Liver (tissue), 9 donors: ENCODE data around the gene KIF26B. TPM values are rescaled to one million over a fixed set of nuclear protein-coding genes. Genes with fewer than 3 reads are reported as not detected.

ENCODE experiments used
- DNase-seq: peaks from one replicate; pipeline ENCODE4 v3.0.0-alpha.2; 2017; ENCODE audit warnings: low spot score
- H3K27ac ChIP-seq, 2 donors: one replicate each; pipeline ENCODE4 v1.7.0; 2013; ENCODE audit warnings: inconsistent platforms in 2 of 2, low read length in 2 of 2, control low read depth in 1 of 2, low read depth in 1 of 2, mild to moderate bottlenecking in 1 of 2
- H3K27me3 ChIP-seq, 4 donors: one replicate each; pipeline versions ENCODE4 v1.6.1 to v1.7.0; 2013; ENCODE audit warnings: low read length in 3 of 4, inconsistent platforms in 1 of 4, mild to moderate bottlenecking in 1 of 4, moderate library complexity in 1 of 4; ENCODE audit not compliant: control insufficient read depth in 4 of 4, insufficient read depth in 4 of 4
- H3K36me3 ChIP-seq, 4 donors: one replicate each; pipeline versions ENCODE4 v1.6.1 to v1.7.0; 2013; ENCODE audit warnings: low read length in 3 of 4, mild to moderate bottlenecking in 3 of 4, low read depth in 1 of 4, moderate library complexity in 1 of 4; ENCODE audit not compliant: control insufficient read depth in 4 of 4, insufficient read depth in 3 of 4
- H3K4me1 ChIP-seq, 4 donors: one replicate each; pipeline versions ENCODE4 v1.6.1 to v1.7.0; 2013; ENCODE audit warnings: low read length in 3 of 4, mild to moderate bottlenecking in 3 of 4, moderate library complexity in 1 of 4; ENCODE audit not compliant: control insufficient read depth in 4 of 4, insufficient read depth in 4 of 4
- H3K4me3 ChIP-seq, 3 donors: one replicate each; pipeline versions ENCODE4 v1.6.1 to v1.7.0; 2013; ENCODE audit warnings: low read length in 3 of 3, control low read depth in 1 of 3, low read depth in 1 of 3, mild to moderate bottlenecking in 1 of 3
- H3K9ac ChIP-seq, 2 donors: one replicate each; pipeline ENCODE4 v1.7.0; 2013; ENCODE audit warnings: low read length in 2 of 2, mild to moderate bottlenecking in 2 of 2, moderate library complexity in 2 of 2, control low read depth in 1 of 2, low read depth in 1 of 2
- H3K9me3 ChIP-seq, 4 donors: one replicate each; pipeline versions ENCODE4 v1.6.1 to v1.7.0; 2013; ENCODE audit warnings: low read length in 3 of 4; ENCODE audit not compliant: control insufficient read depth in 4 of 4
- ATF3 ChIP-seq: IDR thresholded peaks from 2 replicates; pipeline ENCODE4 v1.6.1; 2016; ENCODE audit warnings: antibody characterized with exemption
- EGR1 ChIP-seq, 2 donors: IDR thresholded peaks; 2 replicates each; pipeline ENCODE4 v1.6.1; 2016 to 2018; ENCODE audit warnings: antibody characterized with exemption in 2 of 2, low read depth in 2 of 2
- FOXA1 ChIP-seq: IDR thresholded peaks from 2 replicates; pipeline ENCODE4 v1.6.1; 2016; ENCODE audit warnings: antibody characterized with exemption
- FOXA2 ChIP-seq: IDR thresholded peaks from 2 replicates; pipeline ENCODE4 v1.6.1; 2016; ENCODE audit warnings: antibody characterized with exemption
- GABPA ChIP-seq, 2 donors: IDR thresholded peaks in 1 of 2; conservative IDR thresholded peaks in 1 of 2; 2 replicates each; pipeline ENCODE4 v1.6.1; 2016; ENCODE audit warnings: antibody characterized with exemption in 2 of 2, mild to moderate bottlenecking in 1 of 2, moderate library complexity in 1 of 2
- HNF4A ChIP-seq, 2 donors: conservative IDR thresholded peaks; 2 replicates each; pipeline ENCODE4 v1.6.1; 2016; ENCODE audit warnings: antibody characterized with exemption in 2 of 2, mild to moderate bottlenecking in 2 of 2
- HNF4G ChIP-seq: IDR thresholded peaks from 2 replicates; pipeline ENCODE4 v1.6.1; 2016; ENCODE audit warnings: antibody characterized with exemption
- JUND ChIP-seq, 2 donors: IDR thresholded peaks; 2 replicates each; pipeline ENCODE4 v1.6.1; 2016; ENCODE audit warnings: antibody characterized with exemption in 2 of 2
- MAX ChIP-seq: IDR thresholded peaks from 2 replicates; pipeline ENCODE4 v1.6.1; 2016; ENCODE audit warnings: antibody characterized with exemption
- NR2F2 ChIP-seq: IDR thresholded peaks from 2 replicates; pipeline ENCODE4 v1.6.1; 2016; ENCODE audit warnings: antibody characterized with exemption
- RAD21 ChIP-seq, 2 donors: IDR thresholded peaks; 2 replicates each; pipeline ENCODE4 v1.6.1; 2016; ENCODE audit warnings: antibody characterized with exemption in 2 of 2, mild to moderate bottlenecking in 2 of 2
- REST ChIP-seq: IDR thresholded peaks from 2 replicates; pipeline ENCODE4 v1.6.1; 2016; ENCODE audit warnings: antibody characterized with exemption, mild to moderate bottlenecking
- RXRA ChIP-seq, 2 donors: IDR thresholded peaks; 2 replicates each; pipeline ENCODE4 v1.6.1; 2017 to 2018; ENCODE audit warnings: antibody characterized with exemption in 2 of 2, mild to moderate bottlenecking in 1 of 2
- SP1 ChIP-seq: IDR thresholded peaks from 2 replicates; pipeline ENCODE4 v1.6.1; 2018; ENCODE audit warnings: antibody characterized with exemption, mild to moderate bottlenecking
- TAF1 ChIP-seq: conservative IDR thresholded peaks from 2 replicates; pipeline ENCODE4 v1.6.1; 2016; ENCODE audit warnings: antibody characterized with exemption, mild to moderate bottlenecking
- YY1 ChIP-seq: IDR thresholded peaks from 2 replicates; pipeline ENCODE4 v1.6.1; 2016; ENCODE audit warnings: antibody characterized with exemption, mild to moderate bottlenecking
- WGBS: extraction: QIAGEN DNeasy Blood & Tissue Kit; methylation state at CpG from one replicate; pipeline ENCODE4 v1.1.7; 2013; 5-methylcytosine and 5-hydroxymethylcytosine counted together
- polyA plus RNA-seq, 2 donors: library from polyadenylated mRNA; stranded (reverse) in 1 of 2; unstranded in 1 of 2; fragments of 200-250 nt in 1 of 2; fragments of >200 nt in 1 of 2; fragmentation: Nextera tagmentation in 1 of 2; extraction: Ambion mirVana in 1 of 2; gene quantifications; one replicate each; pipeline versions ENCODE4 v1.2.1 to v1.2.3, GENCODE V29; 2013 to 2015
- total RNA-seq, 2 donors: library from RNA; depleted of rRNA; stranded (reverse); fragments of >200 nt; gene quantifications; one replicate each; pipeline ENCODE4 v1.2.3, GENCODE V29; 2014
- TF ChIP-seq, protein P1 (sequence below): IDR thresholded peaks from 2 replicates; pipeline ENCODE4 v1.6.1; 2016; ENCODE audit warnings: antibody characterized with exemption
- TF ChIP-seq, protein P2 (sequence below): fragments of 150-350 bp; IDR thresholded peaks from 2 replicates; pipeline ENCODE4 v1.5.1; 2017; ENCODE audit warnings: improper control_type of control experiment, low read depth, low read length; ENCODE audit not compliant: missing input control
- donor health status: healthy.
- donor health status: healthy.
- donor health status: healthy.
- donor health status: healthy.
- donor health status: healthy.

KIF26B gene
- total and polyA plus RNA-seq, 4 donors = 0.10 to 1.7 (median 0.34) TPM

DNA sequence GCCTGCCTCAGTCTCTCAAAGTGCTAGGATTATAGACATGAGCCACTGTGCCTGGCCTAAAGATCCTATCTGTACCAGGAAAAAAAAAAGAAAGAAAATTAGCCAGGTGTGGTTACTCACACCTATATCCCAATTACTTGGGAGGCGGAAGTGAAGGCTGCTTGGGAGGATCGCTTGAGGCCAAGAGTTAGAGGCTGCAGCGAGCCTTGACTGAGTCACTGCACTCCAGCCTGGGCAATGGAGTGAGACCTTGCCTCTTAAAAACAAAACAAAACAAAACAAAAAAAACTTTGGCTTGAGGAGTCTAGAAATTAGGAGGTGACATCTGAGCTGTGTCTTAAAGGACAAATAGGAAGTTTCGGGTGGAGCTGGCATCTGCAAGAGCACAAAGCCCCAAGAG is 38.7 kb upstream of the KIF26B start:
- Histone ChIP-seq H3K4me1 (peaks cover 0 to 3% (median 1%) of the 10 kb centered on the region in 4 donors), H3K27ac (no peak overlapping the region), H3K4me3 (no peak overlapping the region), H3K36me3 (no peaks in the 10 kb centered on the region), H3K9ac (no peak overlapping the region), H3K27me3 (no peaks in the 10 kb centered on the region), H3K9me3 (no peaks in the 10 kb centered on the region)
- no peak for DNase-seq
- TF ChIP-seq HNF4A (conservative IDR thresholded peaks at IDR 0.05) (no peak), SP1 (no peak), ATF3 (no peak)
- WGBS = 97% methylated on average over 4 of the region's 4 CpGs

DNA sequence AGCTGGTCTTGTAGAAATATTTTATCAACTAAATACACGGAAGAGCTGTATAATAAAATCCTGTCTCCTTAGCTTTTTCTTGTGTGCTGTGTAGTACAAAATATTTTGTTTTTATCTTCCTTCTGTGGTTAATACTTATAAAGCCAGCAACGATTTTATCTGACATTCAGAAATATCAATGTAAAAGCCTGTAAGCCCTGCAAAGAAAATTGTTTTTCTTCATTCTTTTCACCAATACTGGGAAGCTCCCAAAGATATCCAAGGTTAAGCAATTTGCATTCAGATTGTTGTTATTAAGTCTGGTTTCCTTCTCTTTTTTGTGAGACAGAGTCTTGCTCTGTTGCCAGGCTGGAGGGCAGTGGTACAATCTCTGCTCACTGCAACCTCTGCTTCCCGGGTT is 38.0 kb upstream of the KIF26B start:
- H3K9ac ChIP-seq = no peak overlapping the region
- no peaks in the 10 kb centered on the region for H3K27me3 ChIP-seq
- no peak for DNase-seq
- no peak for TF ChIP-seq NR2F2
- no peak for TF ChIP-seq RXRA (IDR thresholded peaks at IDR 0.05)
- TF ChIP-seq FOXA1 = no peak
- no peak for TF ChIP-seq TAF1
- H3K4me1 ChIP-seq = no peaks in the 10 kb centered on the region
- H3K27ac ChIP-seq = no peak overlapping the region
- no peaks in the 10 kb centered on the region for H3K36me3 ChIP-seq
- H3K4me3 ChIP-seq = no peak overlapping the region
- no peaks in the 10 kb centered on the region for H3K9me3 ChIP-seq
- 82% methylated on average over 3 of the region's 3 CpGs for WGBS

GRCh38 chr1:245118066-245118465 is 36.7 kb upstream of the KIF26B start:
- TF ChIP-seq RXRA (IDR thresholded peaks at IDR 0.05) (no peak), FOXA2 (no peak), FOXA1 (no peak), TAF1 (no peak), GABPA (IDR thresholded peaks at IDR 0.05 in 1 of 2, conservative IDR thresholded peaks at IDR 0.05 in 1 of 2) (no peak), MAX (no peak), NR2F2 (no peak), SP1 (no peak), REST (no peak), YY1 (no peak), JUND (IDR thresholded peaks at IDR 0.05) (no peak), HNF4A (conservative IDR thresholded peaks at IDR 0.05) (no peak), ATF3 (no peak), HNF4G (no peak), EGR1 (IDR thresholded peaks at IDR 0.05; ENCODE audit: low read depth in 2 of 2) (no peak), RAD21 (IDR thresholded peaks at IDR 0.05) (no peak)
- TF ChIP-seq, protein P1, sequence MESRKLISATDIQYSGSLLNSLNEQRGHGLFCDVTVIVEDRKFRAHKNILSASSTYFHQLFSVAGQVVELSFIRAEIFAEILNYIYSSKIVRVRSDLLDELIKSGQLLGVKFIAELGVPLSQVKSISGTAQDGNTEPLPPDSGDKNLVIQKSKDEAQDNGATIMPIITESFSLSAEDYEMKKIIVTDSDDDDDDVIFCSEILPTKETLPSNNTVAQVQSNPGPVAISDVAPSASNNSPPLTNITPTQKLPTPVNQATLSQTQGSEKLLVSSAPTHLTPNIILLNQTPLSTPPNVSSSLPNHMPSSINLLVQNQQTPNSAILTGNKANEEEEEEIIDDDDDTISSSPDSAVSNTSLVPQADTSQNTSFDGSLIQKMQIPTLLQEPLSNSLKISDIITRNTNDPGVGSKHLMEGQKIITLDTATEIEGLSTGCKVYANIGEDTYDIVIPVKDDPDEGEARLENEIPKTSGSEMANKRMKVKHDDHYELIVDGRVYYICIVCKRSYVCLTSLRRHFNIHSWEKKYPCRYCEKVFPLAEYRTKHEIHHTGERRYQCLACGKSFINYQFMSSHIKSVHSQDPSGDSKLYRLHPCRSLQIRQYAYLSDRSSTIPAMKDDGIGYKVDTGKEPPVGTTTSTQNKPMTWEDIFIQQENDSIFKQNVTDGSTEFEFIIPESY = no peak
- TF ChIP-seq, protein P2, sequence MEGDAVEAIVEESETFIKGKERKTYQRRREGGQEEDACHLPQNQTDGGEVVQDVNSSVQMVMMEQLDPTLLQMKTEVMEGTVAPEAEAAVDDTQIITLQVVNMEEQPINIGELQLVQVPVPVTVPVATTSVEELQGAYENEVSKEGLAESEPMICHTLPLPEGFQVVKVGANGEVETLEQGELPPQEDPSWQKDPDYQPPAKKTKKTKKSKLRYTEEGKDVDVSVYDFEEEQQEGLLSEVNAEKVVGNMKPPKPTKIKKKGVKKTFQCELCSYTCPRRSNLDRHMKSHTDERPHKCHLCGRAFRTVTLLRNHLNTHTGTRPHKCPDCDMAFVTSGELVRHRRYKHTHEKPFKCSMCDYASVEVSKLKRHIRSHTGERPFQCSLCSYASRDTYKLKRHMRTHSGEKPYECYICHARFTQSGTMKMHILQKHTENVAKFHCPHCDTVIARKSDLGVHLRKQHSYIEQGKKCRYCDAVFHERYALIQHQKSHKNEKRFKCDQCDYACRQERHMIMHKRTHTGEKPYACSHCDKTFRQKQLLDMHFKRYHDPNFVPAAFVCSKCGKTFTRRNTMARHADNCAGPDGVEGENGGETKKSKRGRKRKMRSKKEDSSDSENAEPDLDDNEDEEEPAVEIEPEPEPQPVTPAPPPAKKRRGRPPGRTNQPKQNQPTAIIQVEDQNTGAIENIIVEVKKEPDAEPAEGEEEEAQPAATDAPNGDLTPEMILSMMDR = no peak
- no peak overlapping the region for H3K9ac ChIP-seq
- no peak for DNase-seq
- no peak overlapping the region for H3K27ac ChIP-seq
- WGBS = 90% methylated on average over 7 of the region's 7 CpGs
- H3K9me3 ChIP-seq = no peaks in the 10 kb centered on the region
- H3K4me1 ChIP-seq = no peaks in the 10 kb centered on the region
- no peak overlapping the region for H3K4me3 ChIP-seq
- H3K27me3 ChIP-seq = no peaks in the 10 kb centered on the region
- no peaks in the 10 kb centered on the region for H3K36me3 ChIP-seq
